Spinal cord (tissue), 10 donors: Measurements from ENCODE around the gene USP46. TPM values are rescaled to one million over a fixed set of nuclear protein-coding genes. Genes with fewer than 3 reads are reported as not detected.

Experiments
- DNase-seq, 6 donors: peaks; one replicate each; pipeline versions ENCODE4 v3.0.0 to v3.0.0-alpha.2; 2013 to 2015; ENCODE audit warnings: low spot score in 6 of 6, low read depth in 4 of 6
- H3K27ac ChIP-seq: one replicate; pipeline ENCODE4 v1.5.1; 2013; ENCODE audit warnings: low read depth, low read length, control low read depth
- H3K27me3 ChIP-seq: one replicate; pipeline ENCODE4 v1.6.1; 2013; ENCODE audit warnings: low read length; ENCODE audit not compliant: control insufficient read depth, insufficient read depth
- H3K36me3 ChIP-seq: one replicate; pipeline ENCODE4 v1.6.1; 2013; ENCODE audit warnings: low read length; ENCODE audit not compliant: control insufficient read depth, insufficient read depth
- H3K4me1 ChIP-seq: one replicate; pipeline ENCODE4 v1.6.1; 2013; ENCODE audit warnings: low read length; ENCODE audit not compliant: control insufficient read depth, insufficient read depth
- H3K4me3 ChIP-seq: one replicate; pipeline ENCODE4 v1.5.1; 2013; ENCODE audit warnings: low read depth, low read length, control low read depth
- H3K9me3 ChIP-seq: one replicate; pipeline ENCODE4 v1.6.1; 2013; ENCODE audit warnings: low read length; ENCODE audit not compliant: control insufficient read depth, insufficient read depth
- WGBS: methylation state at CpG from one replicate; pipeline ENCODE4 v1.1.5; 2013; ENCODE audit warnings: missing lambda C conversion rate; ENCODE audit not compliant: insufficient coverage; 5-methylcytosine and 5-hydroxymethylcytosine counted together
- polyA plus RNA-seq, 2 donors: library from polyadenylated mRNA; unstranded; fragments of 120-200 nt; gene quantifications; one replicate each; pipeline ENCODE4 v1.2.1, GENCODE V29; 2013; ENCODE audit not compliant: insufficient read length in 2 of 2
- total RNA-seq, 2 donors: library from RNA; depleted of rRNA in 1 of 2; stranded (reverse); fragments of 120-200 nt in 1 of 2; fragments of >200 nt in 1 of 2; gene quantifications; one replicate each; pipeline versions ENCODE4 v1.2.3 to v1.2.4, GENCODE V29; 2013 to 2014
- donor health status: healthy.

USP46 gene
- total and polyA plus RNA-seq, 4 donors, result 30.2 to 53.2 (median 44.7) TPM

- DNase-seq, result no peak
- H3K9me3 ChIP-seq, result no peaks in the 10 kb centered on the region
- no peak overlapping the region for H3K27ac ChIP-seq
- 86% methylated on average over 1 of the region's 3 CpGs for WGBS
- H3K36me3 ChIP-seq, result no peaks in the 10 kb centered on the region
- H3K27me3 ChIP-seq, result no peaks in the 10 kb centered on the region
- no peak overlapping the region for H3K4me3 ChIP-seq
- H3K4me1 ChIP-seq, result no peaks in the 10 kb centered on the region
These were observed 90.8 kb downstream of the USP46 start for GRCh38 chr4:52568351-52568750.

- Histone ChIP-seq H3K27me3 (no peaks in the 10 kb centered on the region), H3K36me3 (no peaks in the 10 kb centered on the region), H3K9me3 (no peaks in the 10 kb centered on the region), H3K4me3 (no peak overlapping the region), H3K4me1 (no peaks in the 10 kb centered on the region), H3K27ac (no peak overlapping the region)
- no peak for DNase-seq
- WGBS, result no CpG with 5 or more reads among the region's 2 CpGs
These were observed 92.7 kb downstream of the USP46 start for GRCh38 chr4:52566136-52567031.

- 100% methylated on average over 1 of the region's 1 CpG for WGBS
- Histone ChIP-seq H3K4me1 (no peaks in the 10 kb centered on the region), H3K9me3 (no peaks in the 10 kb centered on the region), H3K27ac (no peak overlapping the region), H3K27me3 (no peaks in the 10 kb centered on the region), H3K36me3 (no peaks in the 10 kb centered on the region), H3K4me3 (no peak overlapping the region)
- DNase-seq, result no peak
These were observed 98.2 kb downstream of the USP46 start for GRCh38 chr4:52560844-52561280.

GRCh38 chr4:52555356-52555716, 103.8 kb downstream of the USP46 start:
- Histone ChIP-seq H3K9me3 (no peaks in the 10 kb centered on the region), H3K27me3 (no peaks in the 10 kb centered on the region), H3K36me3 (no peaks in the 10 kb centered on the region), H3K4me1 (no peaks in the 10 kb centered on the region), H3K4me3 (no peak overlapping the region), H3K27ac (no peak overlapping the region)
- WGBS, result 30% methylated on average over 5 of the region's 7 CpGs
- DNase-seq, result no peak

- Histone ChIP-seq H3K9me3 (no peaks in the 10 kb centered on the region), H3K36me3 (no peaks in the 10 kb centered on the region), H3K27me3 (no peaks in the 10 kb centered on the region), H3K27ac (no peak overlapping the region), H3K4me1 (no peaks in the 10 kb centered on the region), H3K4me3 (no peak overlapping the region)
- WGBS, result 80% methylated on average over 1 of the region's 5 CpGs
- DNase-seq, result no peak
These were observed 104.3 kb downstream of the USP46 start for GRCh38 chr4:52554612-52555355.

GRCh38 chr4:52552778-52553177, 106.3 kb downstream of the USP46 start:
- H3K4me3 ChIP-seq, result no peak overlapping the region
- no peaks in the 10 kb centered on the region for H3K36me3 ChIP-seq

GRCh38 chr4:52551487-52551886, 107.6 kb downstream of the USP46 start:
- no peak overlapping the region for H3K4me3 ChIP-seq
- no peaks in the 10 kb centered on the region for H3K27me3 ChIP-seq
- H3K9me3 ChIP-seq, result no peaks in the 10 kb centered on the region
- H3K36me3 ChIP-seq, result no peaks in the 10 kb centered on the region
- no peaks in the 10 kb centered on the region for H3K4me1 ChIP-seq
- no peak overlapping the region for H3K27ac ChIP-seq
- 70% methylated on average over 1 of the region's 1 CpG for WGBS
- peak in 2 of 6 donors; percentile 20 to 57 for DNase-seq

More at GRCh38 chr4:52552778-52553177, 106.3 kb downstream of the USP46 start:
- Histone ChIP-seq H3K27ac (no peak overlapping the region), H3K4me1 (no peaks in the 10 kb centered on the region), H3K9me3 (no peaks in the 10 kb centered on the region), H3K27me3 (no peaks in the 10 kb centered on the region)
- 76% methylated on average over 4 of the region's 5 CpGs for WGBS
- no peak for DNase-seq

GRCh38 chr4:52550186-52550585, 108.9 kb downstream of the USP46 start:
- no peaks in the 10 kb centered on the region for H3K4me1 ChIP-seq
- 64% methylated on average over 2 of the region's 3 CpGs for WGBS
- H3K4me3 ChIP-seq, result no peak overlapping the region
- no peaks in the 10 kb centered on the region for H3K27me3 ChIP-seq
- no peaks in the 10 kb centered on the region for H3K36me3 ChIP-seq
- H3K9me3 ChIP-seq, result no peaks in the 10 kb centered on the region
- peak in 1 of 6 donors; percentile 15 for DNase-seq
- no peak overlapping the region for H3K27ac ChIP-seq

- no peak for DNase-seq
- Histone ChIP-seq H3K27me3 (no peaks in the 10 kb centered on the region), H3K4me1 (no peaks in the 10 kb centered on the region), H3K36me3 (no peaks in the 10 kb centered on the region), H3K9me3 (no peaks in the 10 kb centered on the region), H3K27ac (no peak overlapping the region), H3K4me3 (no peak overlapping the region)
- 90% methylated on average over 2 of the region's 8 CpGs for whole genome bisulfite sequencing
These were observed 110.1 kb downstream of the USP46 start for GRCh38 chr4:52548818-52549570.
